ENCODE results near the gene DIDO1.

DNA sequence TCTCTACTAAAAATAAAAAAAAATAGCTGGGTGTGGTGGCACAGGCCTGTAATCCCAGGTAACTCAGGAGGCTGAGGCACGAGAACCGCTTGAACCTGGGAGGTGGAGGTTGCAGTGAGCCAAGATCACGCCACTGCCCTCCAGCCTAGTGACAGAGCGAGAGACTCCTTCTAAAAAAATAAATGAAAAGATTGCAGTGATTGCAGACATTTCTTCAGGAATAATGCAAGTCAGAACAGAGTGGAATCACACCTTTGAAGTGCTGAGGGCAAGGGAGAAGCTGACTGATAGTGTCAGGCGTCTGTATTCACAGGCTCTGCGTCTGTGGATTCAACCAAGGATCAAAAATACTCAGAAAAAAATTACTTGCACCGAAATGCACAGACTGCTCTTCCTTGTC lies 62.1 kb downstream of the DIDO1 start:
- TF ChIP-seq, protein P1, sequence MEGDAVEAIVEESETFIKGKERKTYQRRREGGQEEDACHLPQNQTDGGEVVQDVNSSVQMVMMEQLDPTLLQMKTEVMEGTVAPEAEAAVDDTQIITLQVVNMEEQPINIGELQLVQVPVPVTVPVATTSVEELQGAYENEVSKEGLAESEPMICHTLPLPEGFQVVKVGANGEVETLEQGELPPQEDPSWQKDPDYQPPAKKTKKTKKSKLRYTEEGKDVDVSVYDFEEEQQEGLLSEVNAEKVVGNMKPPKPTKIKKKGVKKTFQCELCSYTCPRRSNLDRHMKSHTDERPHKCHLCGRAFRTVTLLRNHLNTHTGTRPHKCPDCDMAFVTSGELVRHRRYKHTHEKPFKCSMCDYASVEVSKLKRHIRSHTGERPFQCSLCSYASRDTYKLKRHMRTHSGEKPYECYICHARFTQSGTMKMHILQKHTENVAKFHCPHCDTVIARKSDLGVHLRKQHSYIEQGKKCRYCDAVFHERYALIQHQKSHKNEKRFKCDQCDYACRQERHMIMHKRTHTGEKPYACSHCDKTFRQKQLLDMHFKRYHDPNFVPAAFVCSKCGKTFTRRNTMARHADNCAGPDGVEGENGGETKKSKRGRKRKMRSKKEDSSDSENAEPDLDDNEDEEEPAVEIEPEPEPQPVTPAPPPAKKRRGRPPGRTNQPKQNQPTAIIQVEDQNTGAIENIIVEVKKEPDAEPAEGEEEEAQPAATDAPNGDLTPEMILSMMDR (IDR thresholded peaks at IDR 0.05) = no peak
- TF ChIP-seq POLR2A (IDR thresholded peaks at IDR 0.05) (no peak), EP300 (IDR thresholded peaks at IDR 0.05) (no peak)
